ENCODE results near the gene NELFB.
"Not testable (repeated sequence)": the region's sequence is repeated elsewhere in the genome, so short reads cannot be mapped to it uniquely, and the experiment has no call there.

Gene NELFB

GRCh38 chr9:137251490-137252268, 3.4 kb upstream of the NELFB start:
- no peak for DNase-seq

- no peak for DNase-seq
Measured at GRCh38 chr9:137252555-137253506, 2.3 kb upstream of the NELFB start.

GRCh38 chr9:137253717-137254623, 1.2 kb upstream of the NELFB start:
- no peak for DNase-seq

- no peak for DNase-seq
Measured at GRCh38 chr9:137255448-137256114, 454 bp downstream of the NELFB start.

- no peak for DNase-seq
Measured at GRCh38 chr9:137256362-137256761, 1.2 kb downstream of the NELFB start.

GRCh38 chr9:137256856-137257255, 1.7 kb downstream of the NELFB start:
- no peak for DNase-seq

- DNase-seq, result not testable (repeated sequence)
Measured at GRCh38 chr9:137262173-137262908, 7.2 kb downstream of the NELFB start.

- no peak for DNase-seq
Measured at GRCh38 chr9:137262909-137263285, 7.8 kb downstream of the NELFB start.

GRCh38 chr9:137263506-137263905, 8.4 kb downstream of the NELFB start:
- no peak for DNase-seq

GRCh38 chr9:137264067-137264466, 8.9 kb downstream of the NELFB start:
- no peak for DNase-seq

GRCh38 chr9:137265496-137266161, 10.5 kb downstream of the NELFB start:
- DNase-seq, result no peak

GRCh38 chr9:137266162-137266527, 11.0 kb downstream of the NELFB start:
- DNase-seq, result no peak

GRCh38 chr9:137266585-137267453, 11.7 kb downstream of the NELFB start:
- DNase-seq, result no peak

GRCh38 chr9:137267933-137268355, 12.8 kb downstream of the NELFB start:
- DNase-seq, result no peak

- DNase-seq, result no peak
Measured at GRCh38 chr9:137268538-137269201, 13.5 kb downstream of the NELFB start.

GRCh38 chr9:137269231-137269772, 14.2 kb downstream of the NELFB start:
- DNase-seq, result no peak

GRCh38 chr9:137270929-137271695, 16.0 kb downstream of the NELFB start:
- DNase-seq, result no peak

- DNase-seq, result no peak
Measured at GRCh38 chr9:137271696-137272076, 16.6 kb downstream of the NELFB start.

Measured in right forelimb (tissue), 1 donor.